Occipital lobe (tissue), 2 donors: Measurements from ENCODE around the gene FUZ. TPM values are rescaled to one million over a fixed set of nuclear protein-coding genes. Genes with fewer than 3 reads are reported as not detected.
"Not testable (repeated sequence)": the region's sequence is repeated elsewhere in the genome, so short reads cannot be mapped to it uniquely, and the experiment has no call there.

ENCODE experiments used
- DNase-seq: peaks from one replicate; lab custom pipeline; 2025; lab: John Stamatoyannopoulos, UW
- total RNA-seq: library from RNA; depleted of rRNA; stranded (reverse); fragments of >200 nt; gene quantifications from one replicate; pipeline ENCODE4 v1.2.3, GENCODE V29; 2014

Gene FUZ
- total RNA-seq, 1 donor from 2014 or later, result 21.7 TPM

DNA sequence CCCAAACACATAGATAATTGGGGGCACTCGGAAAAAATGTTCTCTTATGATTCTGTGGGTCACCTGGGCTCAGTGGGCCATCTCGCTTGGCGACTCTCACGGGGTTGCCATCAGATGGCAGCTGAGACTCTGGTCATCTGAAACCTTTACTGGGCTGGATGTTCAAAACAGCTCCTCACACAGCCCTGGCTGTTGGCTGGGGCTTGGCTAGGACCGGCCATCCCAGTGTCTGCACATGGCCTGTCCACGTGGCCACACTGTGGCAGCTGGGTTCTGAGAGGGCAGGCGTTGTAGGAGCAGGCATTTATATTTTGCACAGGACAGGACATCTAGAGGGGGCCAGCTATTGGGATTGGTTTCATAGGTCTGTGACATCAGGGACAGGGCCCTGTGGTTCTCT, 20.5 kb upstream of the FUZ start:
- no peak for DNase-seq

DNA sequence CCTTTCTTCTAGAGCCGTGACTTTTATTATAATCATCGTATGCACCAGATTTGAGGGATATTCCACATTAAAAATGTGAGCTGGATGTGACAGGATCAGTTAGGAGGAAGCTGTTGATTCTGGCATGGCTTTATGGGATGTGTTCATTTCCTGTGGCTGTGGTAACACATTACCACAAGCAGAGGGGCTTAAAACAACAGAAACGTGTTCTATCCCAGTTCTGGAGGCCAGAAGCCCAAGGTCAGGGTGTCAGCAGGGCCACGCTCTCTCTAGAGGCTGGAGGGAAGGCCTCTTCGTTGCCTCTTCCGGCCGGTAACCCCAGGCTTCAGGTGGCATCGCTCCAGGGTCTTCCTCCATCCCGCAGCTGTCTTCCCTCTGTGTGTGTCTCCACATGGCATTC, 19.5 kb upstream of the FUZ start:
- no peak for DNase-seq

DNA sequence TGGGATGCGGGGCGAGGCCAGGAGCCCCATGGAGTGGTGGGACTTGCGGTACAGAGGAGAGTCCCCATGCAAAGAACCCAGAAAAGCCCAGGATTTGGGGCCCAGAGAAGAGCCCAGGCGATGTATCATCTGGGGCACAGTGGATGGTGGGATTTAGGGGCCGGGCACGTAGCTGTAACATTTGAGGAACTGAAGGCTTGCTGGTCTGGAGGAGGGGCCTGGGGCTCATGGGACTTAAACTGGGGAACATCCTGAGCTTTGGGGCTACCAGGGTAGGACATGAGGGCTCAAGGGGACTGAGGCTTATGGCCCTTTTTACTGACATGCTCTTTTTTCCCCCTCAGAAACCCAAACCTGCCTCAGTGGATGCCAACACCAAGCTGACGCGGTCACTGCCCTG, 18.5 kb upstream of the FUZ start:
- DNase-seq, result no peak

DNA sequence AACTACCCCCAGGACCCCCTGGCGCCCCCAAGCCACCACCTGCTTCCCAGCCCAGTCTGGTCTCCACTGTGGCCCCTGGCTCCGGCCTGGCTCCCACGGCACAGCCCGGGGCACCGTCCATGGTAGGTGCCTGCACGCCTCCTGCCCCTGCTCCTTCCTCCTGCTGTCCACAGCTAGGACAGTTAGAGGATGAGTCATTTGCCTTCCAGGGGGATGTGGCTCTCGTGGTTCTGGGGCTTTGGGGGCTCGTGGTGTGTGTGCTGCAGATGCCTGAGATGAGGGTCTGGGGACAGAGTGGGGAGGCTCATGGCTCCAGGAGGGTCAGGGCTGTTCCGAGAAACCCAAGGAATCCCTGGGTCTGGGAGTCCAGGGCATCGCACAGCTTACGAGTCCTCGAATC, 17.7 kb upstream of the FUZ start:
- DNase-seq, result no peak

DNA sequence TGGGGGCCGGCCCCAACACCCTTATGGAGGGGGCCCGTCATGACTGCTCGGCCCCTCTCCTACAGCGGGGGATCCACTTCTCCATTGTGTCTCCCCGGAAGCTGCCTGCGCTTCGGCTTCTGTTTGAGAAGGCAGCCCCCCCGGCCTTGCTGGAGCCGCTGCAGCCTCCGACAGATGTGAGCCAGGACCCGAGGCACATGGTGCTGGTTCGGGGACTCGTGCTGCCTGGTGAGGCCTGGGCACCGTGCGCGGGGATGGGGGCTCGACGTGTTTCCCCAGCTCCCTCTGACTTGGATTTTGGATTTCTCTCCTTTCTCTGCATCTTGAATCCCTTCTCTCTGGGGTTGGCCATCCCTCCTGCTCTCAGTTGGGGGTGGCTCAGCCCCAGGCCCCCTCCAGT, 16.6 kb upstream of the FUZ start:
- no peak for DNase-seq

DNA sequence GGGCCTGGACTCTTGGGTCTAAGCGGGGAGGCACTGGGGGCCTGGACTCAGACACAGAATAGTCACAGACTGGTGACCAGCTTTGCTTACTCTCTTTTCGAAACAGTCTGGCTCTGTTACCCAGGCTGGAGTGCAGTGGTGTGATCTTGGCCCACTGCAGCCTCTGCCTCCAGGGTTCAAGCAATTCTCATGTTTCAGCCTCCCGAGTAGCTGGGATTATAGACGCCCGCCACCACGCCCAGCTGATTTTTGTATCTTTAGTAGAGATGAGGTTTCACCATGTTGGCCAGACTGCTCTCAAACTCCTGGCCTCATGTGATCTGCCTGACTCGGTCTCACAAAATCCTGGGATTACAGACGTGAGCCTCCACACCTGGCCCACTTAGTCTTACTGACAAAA, 16.1 kb upstream of the FUZ start:
- DNase-seq, result no peak

DNA sequence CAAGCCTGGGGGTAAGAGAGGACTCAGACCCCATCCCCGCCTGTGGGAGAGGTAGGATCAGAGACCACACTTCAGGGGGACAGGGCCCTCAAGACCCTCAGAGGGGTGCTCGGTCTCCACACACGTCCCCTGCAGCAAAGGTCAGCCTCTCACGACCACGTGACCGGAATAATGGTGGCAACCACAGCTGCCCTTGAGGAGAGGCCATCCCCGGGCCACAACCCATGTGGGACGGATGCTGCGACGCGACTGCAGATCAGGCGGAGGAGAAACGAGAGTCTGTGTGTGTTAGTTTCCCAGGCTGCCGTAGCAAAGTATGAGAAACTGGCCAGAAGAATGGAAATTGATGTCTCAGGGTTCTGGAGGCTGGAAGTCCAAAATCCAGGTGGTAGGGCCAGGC, 13.9 kb upstream of the FUZ start:
- DNase-seq, result no peak

DNA sequence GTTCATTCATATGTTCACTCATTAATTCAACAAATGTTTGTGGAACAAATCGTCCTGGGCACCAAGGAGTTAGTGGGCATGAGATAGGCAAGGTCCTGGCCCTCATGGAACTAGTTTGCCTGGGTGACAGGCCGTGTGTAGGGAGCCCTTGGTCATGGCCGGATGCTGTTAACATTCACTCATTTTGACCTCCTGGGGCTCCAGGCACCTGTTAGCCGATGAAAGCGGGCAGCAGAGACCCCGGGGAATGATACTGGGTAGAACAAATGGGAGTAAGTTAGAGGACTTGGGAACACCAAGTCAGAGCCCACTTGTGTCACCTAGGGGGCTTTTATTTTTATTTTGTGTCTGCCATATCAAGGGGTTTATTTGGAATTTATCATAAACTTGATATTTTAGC, 11.6 kb upstream of the FUZ start:
- no peak for DNase-seq

DNA sequence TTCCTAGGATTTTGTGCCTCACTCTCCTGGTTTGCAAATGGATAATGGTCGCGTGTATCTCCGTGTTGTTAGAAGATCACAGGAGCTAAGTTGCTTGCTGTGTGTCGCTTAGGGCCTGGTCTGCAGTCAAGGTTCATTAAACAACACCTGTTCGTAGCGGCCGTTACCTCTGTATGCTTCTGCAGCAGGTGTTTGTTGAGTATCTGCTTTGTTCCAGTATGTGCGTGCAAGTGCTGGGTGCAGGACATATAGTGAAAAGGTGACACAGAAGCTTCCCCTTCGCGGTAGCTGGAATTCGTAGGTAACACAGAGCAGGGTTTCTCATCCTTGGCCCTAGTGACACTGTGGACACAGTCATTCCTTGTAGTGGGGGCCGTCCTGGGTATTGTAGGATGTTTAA, 10.4 kb upstream of the FUZ start:
- DNase-seq, result no peak

DNA sequence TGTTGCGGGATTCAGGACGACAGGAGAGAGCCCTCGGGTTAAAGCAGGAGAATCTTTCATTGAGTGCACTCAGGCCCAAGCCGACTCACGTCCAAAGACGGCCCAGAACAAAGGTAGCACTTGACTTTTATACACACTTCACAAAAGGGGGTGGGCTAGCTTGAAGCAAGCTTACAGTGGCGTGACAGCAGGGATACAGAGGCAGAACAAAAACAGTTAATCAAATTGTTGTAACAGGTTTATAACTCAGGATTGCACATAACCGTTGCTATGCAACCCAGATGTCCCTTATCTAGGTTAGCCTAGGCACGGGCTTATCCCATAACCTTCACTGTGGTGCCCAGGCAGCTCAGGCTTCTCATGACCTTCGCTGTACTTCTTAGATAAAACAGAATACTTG, 7.0 kb upstream of the FUZ start:
- DNase-seq, result no peak

DNA sequence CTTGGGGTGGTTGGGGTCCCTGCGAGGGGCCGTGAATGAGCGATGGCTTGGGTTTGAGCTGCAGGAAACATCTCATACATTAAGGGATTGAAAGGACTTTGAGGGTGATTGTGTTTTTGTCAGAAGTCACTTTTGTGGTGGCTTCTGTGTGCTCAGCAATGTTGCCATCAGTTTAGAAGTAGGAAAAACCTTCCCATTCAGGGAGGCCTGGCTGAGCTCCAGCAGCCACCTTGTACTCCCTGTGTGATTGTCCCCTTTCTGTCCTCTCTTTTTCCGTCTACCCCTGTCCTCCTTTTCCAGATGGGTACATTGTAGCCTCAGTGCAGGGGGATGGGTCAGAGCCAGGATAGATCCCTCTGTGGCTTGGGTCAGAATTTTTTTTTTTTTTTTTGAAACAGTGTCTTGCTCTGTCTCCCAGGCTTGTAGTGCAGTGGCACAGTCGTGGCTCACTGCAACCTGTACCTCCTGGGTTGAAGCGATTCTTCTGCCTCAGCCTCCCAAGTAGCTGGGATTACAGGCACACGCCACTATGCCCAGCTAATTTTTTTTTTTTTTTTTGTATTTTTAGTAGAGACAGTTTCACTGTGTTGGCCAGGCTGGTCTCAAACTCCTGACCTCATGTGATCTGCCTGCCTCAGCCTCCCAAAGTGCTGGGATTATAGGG, 6.5 kb upstream of the FUZ start:
- DNase-seq, result not testable (repeated sequence)

DNA sequence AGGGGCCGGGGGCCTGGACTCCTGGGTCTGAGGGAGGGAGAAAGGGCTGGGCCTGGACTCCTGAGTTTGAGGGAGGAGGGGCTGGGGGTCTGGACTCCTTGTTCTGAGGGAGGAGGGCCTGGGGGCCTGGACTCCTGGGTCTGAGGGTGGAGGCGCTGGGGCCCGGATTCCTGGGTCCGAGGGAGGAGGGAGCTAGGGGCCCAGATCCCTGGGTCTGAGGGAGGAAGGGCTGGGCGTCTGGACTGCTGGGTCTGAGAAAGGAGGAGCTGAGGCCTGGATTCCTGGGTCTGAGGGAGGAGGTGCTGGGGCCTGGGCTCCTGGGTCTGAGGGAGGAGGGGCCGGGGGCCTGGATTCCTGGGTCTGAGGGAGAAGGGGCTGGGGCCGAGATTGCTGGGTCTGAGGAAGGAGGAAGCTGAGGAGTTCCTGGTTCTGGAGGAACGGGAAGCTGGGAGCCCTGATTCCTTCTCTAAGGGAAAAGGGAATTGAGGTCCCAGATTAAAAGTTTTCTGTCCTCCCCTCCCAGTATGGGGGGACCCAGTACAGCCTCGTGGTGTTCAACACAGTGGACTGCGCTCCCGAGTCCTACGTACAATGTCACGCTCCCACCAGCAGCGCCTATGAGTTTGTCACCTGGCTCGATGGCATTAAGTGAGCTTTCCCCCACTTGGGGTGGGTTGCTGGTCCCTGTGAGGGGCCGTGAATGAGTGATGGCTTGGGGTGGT, 5.7 kb upstream of the FUZ start:
- no peak for DNase-seq

DNA sequence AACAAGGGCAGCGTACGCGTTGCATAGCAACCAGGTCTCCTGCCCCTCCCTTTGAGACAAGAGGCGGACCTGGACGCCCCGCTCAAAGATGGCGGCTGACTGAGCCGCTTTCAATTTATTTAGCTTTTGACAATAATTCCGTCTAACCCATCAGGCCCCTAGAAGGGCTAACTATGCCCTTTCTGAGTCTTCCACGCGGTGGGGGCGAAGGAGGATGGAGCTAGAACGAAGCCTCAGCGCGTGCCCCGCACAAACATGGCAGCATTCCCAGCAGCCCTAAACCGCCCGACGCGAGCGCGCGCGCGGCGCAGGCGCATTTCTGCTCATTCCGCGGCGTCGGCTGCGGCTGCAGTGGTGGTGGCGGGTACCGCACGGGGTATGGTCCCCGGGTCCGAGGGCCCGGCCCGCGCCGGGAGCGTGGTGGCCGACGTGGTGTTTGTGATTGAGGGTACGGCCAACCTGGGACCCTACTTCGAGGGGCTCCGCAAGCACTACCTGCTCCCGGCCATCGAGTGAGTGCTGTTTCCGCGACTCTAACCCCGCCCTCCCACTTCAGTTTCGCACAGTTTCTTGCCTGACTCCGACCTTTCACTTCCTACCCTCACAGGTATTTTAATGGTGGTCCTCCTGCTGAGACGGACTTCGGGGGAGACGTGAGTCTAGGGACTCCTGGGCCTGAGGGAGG, 5.0 kb upstream of the FUZ start, which contains the start of gene MED25:
MED25 (plus strand) TSS at position 326 of the 685 bp plus-strand sequence; CDS start at position 379, 53 bp downstream.
- DNase-seq, result peak; percentile 68

DNA sequence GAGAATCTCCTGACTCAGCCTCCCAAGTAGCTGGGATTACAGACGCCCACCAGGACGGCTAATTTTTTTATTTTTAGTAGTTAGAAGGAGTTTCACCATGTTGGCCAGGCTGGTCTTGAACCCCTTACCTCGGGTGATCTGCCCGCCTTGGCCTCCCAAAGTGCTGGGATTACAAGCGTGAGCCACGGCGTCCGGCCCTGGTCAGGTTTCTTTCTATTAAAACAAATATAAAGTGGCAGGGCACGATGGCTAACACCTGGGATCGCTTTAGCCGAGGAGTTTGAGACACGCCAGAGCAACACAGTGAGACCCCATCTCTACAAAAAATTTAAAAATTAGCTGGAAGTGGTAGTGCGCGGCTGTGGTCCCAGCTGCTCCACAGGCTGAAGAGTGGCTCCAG, 3.5 kb upstream of the FUZ start:
- no peak for DNase-seq

DNA sequence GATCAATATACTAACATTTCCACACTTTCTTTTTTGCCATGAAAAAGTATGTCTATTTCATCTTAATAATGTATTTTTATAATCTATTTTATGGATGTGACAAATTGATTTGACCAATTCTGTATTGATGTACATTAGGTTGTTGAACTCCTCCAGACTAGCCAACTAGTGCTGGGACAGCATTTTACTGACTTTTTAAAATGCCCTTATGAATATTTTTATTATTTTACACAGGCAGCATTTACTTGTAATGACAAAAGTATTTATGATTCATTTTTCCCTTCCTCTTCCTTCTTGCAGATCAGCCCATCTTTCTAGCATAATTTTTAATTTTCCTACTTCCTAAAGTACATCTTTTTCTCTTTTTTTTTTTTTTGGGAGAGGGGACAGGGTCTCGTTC, 918 bp upstream of the FUZ start:
- DNase-seq, result no peak

DNA sequence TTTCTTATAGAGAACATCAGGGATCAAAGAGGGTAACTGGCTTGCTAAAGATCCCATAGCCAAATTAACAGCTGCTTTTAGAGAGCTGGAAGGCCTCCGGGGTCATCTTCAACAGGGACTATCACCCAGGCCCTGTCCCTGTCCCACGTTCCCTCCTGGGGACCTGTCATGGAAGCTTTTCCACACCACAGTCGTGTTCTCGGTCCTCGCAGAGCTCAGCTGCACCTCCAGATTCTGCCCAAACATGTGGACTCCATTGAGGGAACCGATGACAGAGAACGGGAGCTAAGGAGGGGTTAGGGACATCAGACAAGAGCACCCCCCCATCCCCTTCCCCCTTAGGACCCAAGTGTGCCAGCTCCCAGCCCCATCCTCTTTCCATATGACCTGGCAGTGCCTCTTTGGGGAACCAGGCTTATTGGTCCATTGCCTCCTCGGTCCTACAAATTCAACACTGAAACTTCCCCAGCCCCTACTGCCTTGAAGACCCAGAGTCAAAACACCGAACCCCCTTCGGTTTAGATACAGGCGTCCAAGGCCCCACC, 568 bp downstream of the FUZ start:
- DNase-seq, result no peak

DNA sequence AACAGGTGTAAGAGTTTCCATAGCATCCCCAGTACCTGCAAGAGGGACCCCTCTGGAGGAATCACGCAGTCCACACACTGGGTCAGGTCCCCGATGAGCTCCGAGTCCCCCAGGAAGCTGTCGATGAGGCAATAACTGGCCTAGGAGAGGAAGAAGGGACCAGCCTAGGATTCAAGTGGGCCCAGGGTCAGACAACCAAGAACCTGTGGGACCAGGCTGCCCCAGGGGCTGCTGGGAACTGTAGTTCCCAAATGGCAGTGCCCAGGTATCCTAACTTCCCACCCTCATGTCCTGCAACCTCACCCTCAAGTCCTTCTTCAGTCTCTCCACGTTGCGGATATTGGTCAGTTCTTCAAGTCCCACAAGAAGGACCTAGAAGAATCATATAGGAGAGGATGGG, 1.8 kb downstream of the FUZ start:
- no peak for DNase-seq

DNA sequence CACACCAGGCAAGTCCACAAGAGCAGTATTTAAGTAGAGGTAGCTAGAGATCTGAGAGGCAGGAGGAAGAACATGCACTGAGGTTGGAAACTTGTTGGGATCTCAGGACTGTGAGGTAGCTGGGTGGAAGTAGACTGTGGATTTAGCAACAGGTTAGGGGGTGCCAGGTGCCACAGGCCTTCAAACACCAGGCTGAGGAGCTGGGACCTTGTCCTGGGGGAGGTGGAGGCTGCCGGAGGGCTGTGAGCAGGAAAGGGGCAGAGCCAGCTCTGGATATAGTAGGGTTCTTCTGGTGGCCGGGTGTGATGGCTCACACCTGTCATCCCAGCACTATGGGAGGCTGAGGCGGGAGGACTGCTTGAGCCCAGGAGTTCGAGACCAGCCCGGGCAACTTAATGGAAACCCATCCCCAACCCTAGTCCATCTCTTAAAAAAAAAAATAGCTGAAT, 3.1 kb downstream of the FUZ start:
- no peak for DNase-seq

DNA sequence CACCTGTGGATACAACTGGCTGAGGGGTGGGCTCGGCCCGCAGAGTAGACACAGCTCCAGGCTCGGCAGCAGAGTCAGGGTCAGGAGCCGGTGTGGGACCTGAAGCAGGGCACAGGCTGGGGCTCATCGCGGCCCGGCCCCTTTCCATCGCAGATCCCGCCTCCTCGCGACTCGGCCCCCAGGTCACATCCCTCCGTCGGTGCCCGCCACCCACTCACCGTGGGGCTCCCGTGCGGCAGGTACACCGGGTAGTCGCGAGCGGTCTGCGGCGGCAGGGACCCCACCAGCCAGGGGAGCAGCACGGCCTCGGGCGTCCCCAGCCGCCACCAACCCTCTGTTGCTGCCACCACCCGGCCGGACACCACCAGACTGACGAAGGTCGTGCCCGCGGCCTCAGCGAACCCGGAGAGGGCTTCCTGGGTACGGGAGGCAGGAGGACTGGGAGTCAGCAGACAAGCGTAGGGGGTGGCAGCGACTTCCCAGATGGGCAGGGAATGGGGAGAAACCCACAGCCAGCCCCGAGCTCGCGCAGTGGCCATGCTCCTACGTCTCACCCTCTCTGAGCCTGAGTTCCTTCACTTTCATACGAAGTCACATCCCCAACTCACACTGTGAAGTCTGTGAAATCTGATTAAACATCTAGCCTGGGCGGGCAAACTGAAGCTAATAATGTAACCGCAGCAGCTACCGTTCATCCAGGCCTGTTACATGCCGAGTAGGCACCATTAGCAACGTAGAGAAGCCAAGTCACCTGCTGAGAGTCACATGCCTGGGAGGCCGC, 3.7 kb downstream of the FUZ start:
- peak; percentile 17 for DNase-seq

DNA sequence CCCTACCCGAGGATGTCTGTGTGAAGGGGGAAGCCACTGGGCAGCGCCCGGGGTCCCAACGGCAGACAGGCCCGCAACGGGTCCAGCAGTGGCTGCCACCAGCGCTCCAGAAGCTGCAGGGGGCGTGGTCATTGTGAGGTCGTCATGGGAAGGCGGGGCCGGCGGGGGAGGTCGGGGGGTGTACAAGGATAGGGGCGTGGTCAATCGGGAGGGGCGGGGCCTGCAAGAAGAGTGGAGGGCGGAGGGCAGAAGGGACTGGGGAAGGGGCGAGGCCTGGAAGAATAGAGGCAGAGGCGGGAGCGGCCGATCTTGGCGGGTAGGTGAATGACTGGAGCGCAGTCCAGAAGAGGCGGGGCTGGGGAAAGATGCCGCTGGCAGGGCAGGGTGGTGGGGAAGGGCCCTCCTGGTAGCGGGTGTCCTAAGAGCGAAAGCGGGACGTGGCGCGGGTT, 4.4 kb downstream of the FUZ start:
- peak; percentile 74 for DNase-seq

DNA sequence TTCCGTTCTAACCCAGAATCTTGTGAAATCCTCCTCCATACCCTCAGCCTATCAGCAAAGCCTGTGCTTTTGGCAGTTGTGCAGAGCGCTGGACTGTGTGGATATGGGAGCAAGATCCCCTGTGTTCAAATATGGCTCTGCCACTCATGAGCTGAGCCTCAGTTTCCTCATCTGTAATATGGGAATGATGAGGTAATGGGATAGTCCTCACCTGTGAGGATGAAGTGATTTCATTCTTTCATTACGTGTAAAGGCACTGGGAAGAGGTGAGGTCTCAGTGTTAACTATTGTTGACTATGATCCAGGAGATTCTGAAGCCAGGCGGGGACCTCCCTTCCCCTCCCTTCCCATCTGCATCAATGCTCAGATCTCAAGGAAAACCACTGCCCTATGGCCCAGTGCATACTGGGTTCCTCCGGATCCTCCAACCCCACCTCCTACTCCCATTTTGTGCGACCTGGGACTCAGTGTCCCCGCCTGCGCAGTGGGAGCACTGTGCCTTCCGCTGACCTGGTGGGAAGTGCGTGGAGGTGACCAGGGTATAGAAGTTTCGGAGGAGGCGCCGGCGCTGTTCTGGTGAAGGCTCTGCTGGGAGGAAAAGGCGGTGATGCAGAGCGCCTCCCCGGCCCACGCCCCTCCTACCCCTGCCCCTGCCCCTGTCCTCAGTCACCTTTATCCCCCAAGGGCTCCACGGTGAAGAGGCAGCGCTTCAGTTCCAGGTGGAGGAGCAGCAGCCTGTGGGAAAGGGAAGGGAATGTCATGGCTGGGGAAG, 5.0 kb downstream of the FUZ start:
- DNase-seq, result no peak
